Esophagus muscularis mucosa (tissue), 4 donors: ENCODE results near the gene SLC22A2.

Source experiments
- CTCF ChIP-seq, 3 experiments: fragments of 200-600 bp in 2 of 3; fragments of 450-650 bp in 1 of 3; sonication (generic) in 2 of 3; IDR thresholded peaks; one replicate each; pipeline ENCODE4 v1.5.1; 2017 to 2019; ENCODE audit warnings: antibody characterized with exemption in 3 of 3, mild to moderate bottlenecking in 2 of 3, moderate library complexity in 1 of 3
- EP300 ChIP-seq: sonication (generic); formaldehyde crosslinking; IDR thresholded peaks from one replicate; pipeline ENCODE4 v1.6.1; 2017; ENCODE audit warnings: antibody characterized with exemption
- POLR2AphosphoS5 ChIP-seq, 2 donors: sonication (generic); formaldehyde crosslinking; IDR thresholded peaks; one replicate each; pipeline ENCODE4 v1.6.1; 2017; ENCODE audit warnings: antibody characterized with exemption in 2 of 2

GRCh38 chr6:160259143-160259425 is 463 bp upstream of the SLC22A2 start:
- TF ChIP-seq CTCF (IDR thresholded peaks at IDR 0.05) (no peak), EP300 (no peak), POLR2AphosphoS5 (IDR thresholded peaks at IDR 0.05) (no peak)
